Muscle layer of colon (tissue), 2 donors: Measurements from ENCODE around the gene NIN.

ENCODE experiments used
- H3K27ac ChIP-seq: one replicate; pipeline ENCODE4 v1.7.0; 2013; ENCODE audit warnings: low read depth, mild to moderate bottlenecking, low read length, moderate library complexity
- H3K27me3 ChIP-seq, 2 donors: one replicate each; pipeline ENCODE4 v1.7.0; 2013; ENCODE audit warnings: low read length in 2 of 2, mild to moderate bottlenecking in 2 of 2; ENCODE audit not compliant: insufficient read depth in 2 of 2, control insufficient read depth in 1 of 2
- H3K36me3 ChIP-seq: one replicate; pipeline ENCODE4 v1.7.0; 2013; ENCODE audit warnings: mild to moderate bottlenecking, low read length; ENCODE audit not compliant: insufficient read depth
- H3K4me1 ChIP-seq: one replicate; pipeline ENCODE4 v1.7.0; 2013; ENCODE audit warnings: mild to moderate bottlenecking, low read length; ENCODE audit not compliant: insufficient read depth
- H3K4me3 ChIP-seq, 2 donors: one replicate each; pipeline ENCODE4 v1.7.0; 2013; ENCODE audit warnings: low read length in 2 of 2, low read depth in 1 of 2, mild to moderate bottlenecking in 1 of 2, moderate library complexity in 1 of 2
- H3K9ac ChIP-seq: one replicate; pipeline ENCODE4 v1.7.0; 2013; ENCODE audit warnings: low read length
- H3K9me3 ChIP-seq: one replicate; pipeline ENCODE4 v1.7.0; 2013; ENCODE audit warnings: mild to moderate bottlenecking, low read length
- donor health status: abdominal sarcoma.
- donor health status: Adenocarcinoma of cecum.

The NIN gene

GRCh38 chr14:50677527-50678063 lies 153.4 kb downstream of the NIN start:
- Histone ChIP-seq H3K4me1 (no peaks in the 10 kb centered on the region), H3K36me3 (no peaks in the 10 kb centered on the region), H3K9me3 (no peaks in the 10 kb centered on the region), H3K4me3 (no peak overlapping the region), H3K9ac (no peak overlapping the region), H3K27me3 (no peaks in the 10 kb centered on the region), H3K27ac (no peak overlapping the region)

- Histone ChIP-seq H3K27ac (no peak overlapping the region), H3K27me3 (no peaks in the 10 kb centered on the region), H3K4me1 (no peaks in the 10 kb centered on the region), H3K9me3 (no peaks in the 10 kb centered on the region), H3K4me3 (no peak overlapping the region), H3K9ac (no peak overlapping the region), H3K36me3 (no peaks in the 10 kb centered on the region)
These were observed 154.0 kb downstream of the NIN start for GRCh38 chr14:50676814-50677516.

GRCh38 chr14:50675597-50675996 lies 155.4 kb downstream of the NIN start:
- no peaks in the 10 kb centered on the region for H3K9me3 ChIP-seq
- H3K4me3 ChIP-seq, result no peak overlapping the region
- no peaks in the 10 kb centered on the region for H3K4me1 ChIP-seq
- H3K27me3 ChIP-seq, result no peaks in the 10 kb centered on the region
- no peaks in the 10 kb centered on the region for H3K36me3 ChIP-seq
- H3K27ac ChIP-seq, result no peak overlapping the region
- H3K9ac ChIP-seq, result no peak overlapping the region

- no peak overlapping the region for H3K9ac ChIP-seq
- H3K36me3 ChIP-seq, result no peaks in the 10 kb centered on the region
- H3K9me3 ChIP-seq, result no peaks in the 10 kb centered on the region
- H3K4me3 ChIP-seq, result no peak overlapping the region
- no peak overlapping the region for H3K27ac ChIP-seq
- no peaks in the 10 kb centered on the region for H3K4me1 ChIP-seq
- H3K27me3 ChIP-seq, result no peaks in the 10 kb centered on the region
These were observed 160.1 kb downstream of the NIN start for GRCh38 chr14:50670866-50671256.

- Histone ChIP-seq H3K36me3 (no peaks in the 10 kb centered on the region), H3K9me3 (no peaks in the 10 kb centered on the region), H3K9ac (no peak overlapping the region), H3K4me1 (no peaks in the 10 kb centered on the region), H3K27me3 (no peaks in the 10 kb centered on the region), H3K27ac (no peak overlapping the region), H3K4me3 (no peak overlapping the region)
These were observed 160.6 kb downstream of the NIN start for GRCh38 chr14:50670196-50670865.
